ENCODE results near the gene PDK3.
A peak's percentile ranks its signal among the peaks of the same experiment; 100 is the strongest.

The PDK3 gene

GRCh38 chrX:24483596-24483995 is 18.5 kb downstream of the PDK3 start:
- DNase-seq = no peak

GRCh38 chrX:24485323-24485722 is 20.2 kb downstream of the PDK3 start:
- DNase-seq = no peak

GRCh38 chrX:24485976-24486680 is 21.0 kb downstream of the PDK3 start:
- DNase-seq = no peak

- DNase-seq = peak; percentile 20
Measured at GRCh38 chrX:24487571-24487970, 22.5 kb downstream of the PDK3 start.

GRCh38 chrX:24491741-24492140 is 26.7 kb downstream of the PDK3 start:
- DNase-seq = no peak

GRCh38 chrX:24493740-24494581 is 28.9 kb downstream of the PDK3 start:
- peak; percentile 43 for DNase-seq

GRCh38 chrX:24494647-24495075 is 29.6 kb downstream of the PDK3 start:
- DNase-seq = peak; percentile 80

- no peak for DNase-seq
Measured at GRCh38 chrX:24495700-24496099, 30.6 kb downstream of the PDK3 start.

GRCh38 chrX:24498181-24498580 is 33.1 kb downstream of the PDK3 start:
- DNase-seq = peak; percentile 48

- DNase-seq = peak; percentile 51
Measured at GRCh38 chrX:24498975-24499374, 33.9 kb downstream of the PDK3 start.

GRCh38 chrX:24506082-24506481 is 41.0 kb downstream of the PDK3 start:
- DNase-seq = peak; percentile 92

- DNase-seq = no peak
Measured at GRCh38 chrX:24508375-24508774, 43.3 kb downstream of the PDK3 start.

- DNase-seq = peak; percentile 18
Measured at GRCh38 chrX:24513416-24513815, 48.3 kb downstream of the PDK3 start.

- peak; percentile 10 for DNase-seq
Measured at GRCh38 chrX:24515447-24515846, 50.4 kb downstream of the PDK3 start.

- DNase-seq = no peak
Measured at GRCh38 chrX:24520472-24520871, 55.4 kb downstream of the PDK3 start.

GRCh38 chrX:24525455-24525854 is 60.4 kb downstream of the PDK3 start:
- no peak for DNase-seq

- DNase-seq = no peak
Measured at GRCh38 chrX:24526616-24527015, 61.5 kb downstream of the PDK3 start.

- DNase-seq = no peak
Measured at GRCh38 chrX:24528605-24529004, 63.5 kb downstream of the PDK3 start.

- DNase-seq = no peak
Measured at GRCh38 chrX:24536551-24536950, 71.5 kb downstream of the PDK3 start.

GRCh38 chrX:24542756-24543155 is 77.7 kb downstream of the PDK3 start:
- no peak for DNase-seq

GRCh38 chrX:24547961-24548360 is 82.9 kb downstream of the PDK3 start:
- no peak for DNase-seq

GRCh38 chrX:24550166-24550565 is 85.1 kb downstream of the PDK3 start:
- no peak for DNase-seq

- no peak for DNase-seq
Measured at GRCh38 chrX:24553011-24553410, 87.9 kb downstream of the PDK3 start.

- peak; percentile 38 for DNase-seq
Measured at GRCh38 chrX:24561121-24561520, 96.0 kb downstream of the PDK3 start.

All from OCI-M1 (cell line).